SU-DHL-6 (cell line): ENCODE results near the gene IGFL3.

Experiments used
- H2AFZ ChIP-seq: fragments of 200-600 bp; sonication (generic); 2 replicates; pipeline ENCODE4 v1.6.1; 2014; ENCODE audit warnings: low read depth, mild to moderate bottlenecking, moderate library complexity, mixed read lengths, antibody characterized with exemption, low read length; ENCODE audit not compliant: severe bottlenecking
- H3F3A ChIP-seq: fragments of 200-600 bp; shearing (Covaris generic); 2 replicates; pipeline ENCODE4 v1.6.0; 2016; ENCODE audit warnings: antibody characterized with exemption, mild to moderate bottlenecking; ENCODE audit not compliant: insufficient read depth
- H3K27ac ChIP-seq: fragments of 200-600 bp; sonication (generic); 2 replicates; pipeline ENCODE4 v1.5.1; 2016; ENCODE audit warnings: low read depth, mild to moderate bottlenecking, low read length, moderate library complexity, mixed read lengths
- H3K27me3 ChIP-seq: fragments of 200-600 bp; sonication (generic), shearing (Covaris generic); 2 replicates; pipeline ENCODE4 v1.6.0; 2014; ENCODE audit warnings: mild to moderate bottlenecking, low read length
- H3K36me3 ChIP-seq: fragments of 200-600 bp; sonication (generic); 2 replicates; pipeline ENCODE4 v1.6.1; 2014; ENCODE audit warnings: mild to moderate bottlenecking, low read length, mixed read lengths
- H3K4me2 ChIP-seq: fragments of 300-600, 200-600 bp; shearing (Covaris generic), sonication (generic); 2 replicates; pipeline ENCODE4 v1.6.0; 2014; ENCODE audit warnings: low read length, low read depth, mild to moderate bottlenecking; ENCODE audit not compliant: poor library complexity, severe bottlenecking
- H3K4me3 ChIP-seq: fragments of 200-600 bp; sonication (generic); 2 replicates; pipeline ENCODE4 v1.5.1; 2014; ENCODE audit warnings: antibody characterized with exemption, low read length, mild to moderate bottlenecking, mixed read lengths; ENCODE audit not compliant: insufficient read depth, poor library complexity, severe bottlenecking
- H3K79me2 ChIP-seq: fragments of 200-600 bp; sonication (generic); 2 replicates; pipeline ENCODE4 v1.6.1; 2014; ENCODE audit warnings: mild to moderate bottlenecking, low read length, moderate library complexity; ENCODE audit not compliant: insufficient read depth
- H3K9ac ChIP-seq: fragments of 200-600 bp; sonication (generic); 2 replicates; pipeline ENCODE4 v1.7.0; 2014; ENCODE audit warnings: mild to moderate bottlenecking, low read length
- H3K9me2 ChIP-seq: fragments of 200-600 bp; sonication (generic); replicated peaks from 2 replicates; pipeline ENCODE4 v1.6.1; 2014; ENCODE audit warnings: low read length; ENCODE audit not compliant: insufficient read depth
- H3K9me3 ChIP-seq: fragments of 200-600 bp; sonication (generic); 2 replicates; pipeline ENCODE4 v1.6.1; 2014; ENCODE audit warnings: low read length, mixed read lengths; ENCODE audit not compliant: insufficient read depth
- H4K20me1 ChIP-seq: fragments of 200-600 bp; sonication (generic); 2 replicates; pipeline ENCODE4 v1.6.1; 2014; ENCODE audit warnings: low read depth, mild to moderate bottlenecking, antibody characterized with exemption, low read length, moderate library complexity, mixed read lengths
- EZH2phosphoT487 ChIP-seq: fragments of 200-600 bp; sonication (generic), shearing (Covaris generic); conservative IDR thresholded peaks from 2 replicates; pipeline ENCODE4 v1.6.1; 2018; ENCODE audit warnings: mild to moderate bottlenecking, antibody characterized with exemption, low read length, moderate library complexity, mixed read lengths
- TF ChIP-seq, protein P1 (sequence below): fragments of 200-600 bp; sonication (generic); IDR thresholded peaks from one replicate; pipeline ENCODE4 v1.5.1; 2017; ENCODE audit warnings: antibody characterized with exemption, mild to moderate bottlenecking, low read length, moderate library complexity; ENCODE audit not compliant: insufficient read depth, poor library complexity, severe bottlenecking

The IGFL3 gene

DNA sequence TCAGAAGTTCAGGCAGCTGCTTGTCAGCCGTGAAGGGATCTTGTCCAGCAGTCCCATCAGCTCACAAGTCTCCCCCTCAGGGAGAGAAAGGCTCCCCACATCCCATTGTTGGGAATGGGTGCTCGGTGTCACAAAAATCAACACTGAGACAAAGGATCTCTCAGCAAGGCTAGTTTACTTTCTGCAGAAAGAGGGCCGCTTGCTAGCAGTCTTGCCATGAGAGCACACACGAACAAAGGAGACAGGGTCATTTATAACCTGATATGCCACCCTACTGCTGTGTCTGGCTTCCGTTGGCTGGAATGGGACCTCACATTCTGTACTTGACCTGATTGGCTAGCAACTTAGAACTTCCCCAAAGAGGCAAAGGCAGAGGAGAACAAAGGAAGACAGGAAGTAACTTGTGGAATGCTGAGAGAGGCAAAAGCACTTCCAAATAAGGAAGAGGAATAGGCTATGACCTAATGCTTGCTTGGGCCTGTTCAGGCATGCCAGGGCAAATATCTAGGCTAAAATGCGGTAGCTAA, 8.7 kb upstream of the IGFL3 start:
- Histone ChIP-seq H2AFZ (no peak overlapping the region), H3F3A (no peaks in the 10 kb centered on the region), H3K9ac (no peak overlapping the region), H3K9me3 (no peaks in the 10 kb centered on the region), H3K79me2 (no peaks in the 10 kb centered on the region), H3K27me3 (no peaks in the 10 kb centered on the region), H3K4me2 (no peak overlapping the region), H3K4me3 (no peak overlapping the region), H4K20me1 (no peaks in the 10 kb centered on the region), H3K27ac (no peak overlapping the region), H3K36me3 (no peaks in the 10 kb centered on the region), H3K9me2 (no peaks in the 10 kb centered on the region)
- TF ChIP-seq, protein P1, sequence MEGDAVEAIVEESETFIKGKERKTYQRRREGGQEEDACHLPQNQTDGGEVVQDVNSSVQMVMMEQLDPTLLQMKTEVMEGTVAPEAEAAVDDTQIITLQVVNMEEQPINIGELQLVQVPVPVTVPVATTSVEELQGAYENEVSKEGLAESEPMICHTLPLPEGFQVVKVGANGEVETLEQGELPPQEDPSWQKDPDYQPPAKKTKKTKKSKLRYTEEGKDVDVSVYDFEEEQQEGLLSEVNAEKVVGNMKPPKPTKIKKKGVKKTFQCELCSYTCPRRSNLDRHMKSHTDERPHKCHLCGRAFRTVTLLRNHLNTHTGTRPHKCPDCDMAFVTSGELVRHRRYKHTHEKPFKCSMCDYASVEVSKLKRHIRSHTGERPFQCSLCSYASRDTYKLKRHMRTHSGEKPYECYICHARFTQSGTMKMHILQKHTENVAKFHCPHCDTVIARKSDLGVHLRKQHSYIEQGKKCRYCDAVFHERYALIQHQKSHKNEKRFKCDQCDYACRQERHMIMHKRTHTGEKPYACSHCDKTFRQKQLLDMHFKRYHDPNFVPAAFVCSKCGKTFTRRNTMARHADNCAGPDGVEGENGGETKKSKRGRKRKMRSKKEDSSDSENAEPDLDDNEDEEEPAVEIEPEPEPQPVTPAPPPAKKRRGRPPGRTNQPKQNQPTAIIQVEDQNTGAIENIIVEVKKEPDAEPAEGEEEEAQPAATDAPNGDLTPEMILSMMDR: no peak
- no peak for TF ChIP-seq EZH2phosphoT487

DNA sequence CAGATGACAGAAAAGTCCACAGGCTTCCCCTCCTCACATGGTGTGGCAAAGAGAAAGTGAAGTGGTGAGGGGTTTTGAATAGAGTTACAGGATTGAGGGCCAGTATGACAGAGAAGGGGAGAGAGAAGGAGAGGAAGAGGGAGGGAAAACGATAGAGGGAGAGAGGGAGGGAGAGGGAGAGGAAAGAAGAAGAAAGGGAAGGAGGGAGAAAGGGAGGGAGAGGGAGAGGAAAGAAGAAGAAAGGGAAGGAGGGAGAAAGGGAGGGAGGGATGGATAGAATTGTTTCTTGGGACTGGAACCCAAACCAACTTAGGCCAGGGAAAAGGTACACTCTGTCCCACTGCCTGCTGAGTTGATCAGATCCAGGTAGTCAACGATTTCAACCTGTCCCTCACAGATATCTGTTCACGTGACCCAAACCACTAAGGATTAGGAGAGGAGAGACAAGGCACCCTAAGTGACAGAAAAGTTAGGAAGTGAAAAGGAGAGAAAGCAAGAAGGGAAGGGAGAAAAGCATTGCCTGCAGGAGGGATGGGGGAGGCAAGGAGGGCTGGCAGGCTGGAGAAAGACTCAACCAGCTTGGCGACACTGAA, 8.1 kb upstream of the IGFL3 start:
- H3K27ac ChIP-seq: no peak overlapping the region
- H3K79me2 ChIP-seq: no peaks in the 10 kb centered on the region
- H3K27me3 ChIP-seq: no peaks in the 10 kb centered on the region
- no peak for TF ChIP-seq EZH2phosphoT487
- TF ChIP-seq, protein P1: no peak
- no peak overlapping the region for H2AFZ ChIP-seq
- H3K9me3 ChIP-seq: no peaks in the 10 kb centered on the region
- H3K9me2 ChIP-seq: no peaks in the 10 kb centered on the region
- H3K4me2 ChIP-seq: no peak overlapping the region
- no peak overlapping the region for H3K9ac ChIP-seq
- H4K20me1 ChIP-seq: no peaks in the 10 kb centered on the region
- no peak overlapping the region for H3K4me3 ChIP-seq
- H3F3A ChIP-seq: no peaks in the 10 kb centered on the region
- no peaks in the 10 kb centered on the region for H3K36me3 ChIP-seq

GRCh38 chr19:46131485-46132143, 7.1 kb upstream of the IGFL3 start:
- Histone ChIP-seq H3K4me3 (no peak overlapping the region), H3K27ac (no peak overlapping the region), H2AFZ (no peak overlapping the region), H3K9ac (no peak overlapping the region), H3K9me2 (no peaks in the 10 kb centered on the region), H4K20me1 (no peaks in the 10 kb centered on the region), H3K27me3 (no peaks in the 10 kb centered on the region), H3F3A (no peaks in the 10 kb centered on the region), H3K79me2 (no peaks in the 10 kb centered on the region), H3K9me3 (no peaks in the 10 kb centered on the region), H3K4me2 (no peak overlapping the region), H3K36me3 (no peaks in the 10 kb centered on the region)
- TF ChIP-seq EZH2phosphoT487: no peak
- TF ChIP-seq, protein P1: no peak
